BJ (cell line): ENCODE results near the gene HAUS5. TPM values are rescaled to one million over a fixed set of nuclear protein-coding genes. Genes with fewer than 3 reads are reported as not detected.
A peak's percentile ranks its signal among the peaks of the same experiment; 100 is the strongest.

Source experiments
- CTCF ChIA-PET: fragments of 350-600 bp; formaldehyde crosslinking; extraction: SDS; loops from one replicate; lab custom pipeline; 2021; ENCODE audit warnings: antibody characterized with exemption, inconsistent platforms; lab: Yijun Ruan, JAX
- POLR2A ChIA-PET: fragments of 300-600 bp; sonication (Branson Sonifier 250); formaldehyde crosslinking; extraction: SDS; loops from one replicate; lab custom pipeline; 2021; ENCODE audit warnings: antibody characterized with exemption; lab: Charles Lee
- DNase-seq: peaks from one replicate; pipeline ENCODE4 v3.0.0-alpha.2; 2011; ENCODE audit warnings: low read depth
- H3K27me3 ChIP-seq: 2 replicates; pipeline ENCODE4 v1.6.0; 2011; ENCODE audit warnings: low read length; ENCODE audit not compliant: control insufficient read depth, insufficient read depth
- H3K36me3 ChIP-seq: 2 replicates; pipeline ENCODE4 v1.5.1; 2011; ENCODE audit warnings: low read length; ENCODE audit not compliant: control insufficient read depth, insufficient read depth
- H3K4me3 ChIP-seq: 2 replicates; pipeline ENCODE4 v1.5.1; 2011; ENCODE audit warnings: low read depth, mild to moderate bottlenecking, control low read depth, low read length
- CTCF ChIP-seq: IDR thresholded peaks from 2 replicates; pipeline ENCODE4 v1.5.1; 2011; ENCODE audit warnings: low read depth, mild to moderate bottlenecking, control low read depth, inconsistent platforms, low read length, moderate library complexity; ENCODE audit not compliant: insufficient read depth
- polyA minus RNA-seq: library from RNA; depleted of rRNA, polyadenylated mRNA; stranded (reverse); fragments of >200 nt; gene quantifications from 2 replicates; pipeline ENCODE4 v1.2.3, GENCODE V29; 2011; rRNA and poly(A)+ RNA removed
- polyA plus RNA-seq: library from polyadenylated mRNA; depleted of rRNA; stranded (reverse); fragments of >200 nt; gene quantifications from 2 replicates; pipeline ENCODE4 v1.2.3, GENCODE V29; 2011; rRNA removed

HAUS5 gene
- polyA plus RNA-seq (2.3 and 3.9 TPM in 2 replicates), polyA minus RNA-seq (1.8 and 2.1 TPM in 2 replicates)

- 0 out of 2 replicates have a peak, but pooled peaks cover 1% of the 10 kb centered on the region for H3K27me3 ChIP-seq
- DNase-seq, result peak; percentile 19
- no peak for TF ChIP-seq CTCF
- H3K36me3 ChIP-seq, result no peaks in the 10 kb centered on the region
- H3K4me3 ChIP-seq, result peak within 1 kb of the TSS; percentile 93
- CTCF ChIA-PET, result interaction anchor here (0.9 to 1.6 kb wide), 3 partner anchors 16 to 260 kb away, joined by 3 to 5 read pairs (median 4); no protein-coding TSS in a partner anchor
- POLR2A ChIA-PET, result no interaction called here
Observed at GRCh38 chr19:35612559-35613321, at the start of gene HAUS5. Gene HAUS5 (plus strand): TSS chr19:35612735. CDS start chr19:35612795, 60 bp downstream.

GRCh38 chr19:35562776-35563175 is 49.8 kb upstream of the HAUS5 start:
- Histone ChIP-seq H3K27me3 (peaks cover 13% of the 10 kb centered on the region), H3K4me3 (no peak overlapping the region), H3K36me3 (no peaks in the 10 kb centered on the region)
- CTCF ChIA-PET, result interaction anchor here (0.7 kb wide), 1 partner anchor 35 kb away, joined by 3 read pairs; no protein-coding TSS in a partner anchor
- no peak for TF ChIP-seq CTCF
- POLR2A ChIA-PET, result no interaction called here
- DNase-seq, result no peak

- ChIA-PET POLR2A (no interaction called here), CTCF (interaction anchor here (0.7 kb wide), 1 partner anchor 35 kb away, joined by 3 read pairs; no protein-coding TSS in a partner anchor)
- no peak for TF ChIP-seq CTCF
- H3K4me3 ChIP-seq, result no peak within 1 kb of the TSS
- no peaks in the 10 kb centered on the region for H3K36me3 ChIP-seq
- no peak for DNase-seq
- peaks cover 13% of the 10 kb centered on the region for H3K27me3 ChIP-seq
Observed at GRCh38 chr19:35563207-35563829, 49.2 kb upstream of the HAUS5 start, which contains the start of gene ATP4A. Gene ATP4A (minus strand): TSS chr19:35563658. CDS start chr19:35563629, 29 bp downstream.

GRCh38 chr19:35565016-35565856 is 47.3 kb upstream of the HAUS5 start:
- Histone ChIP-seq H3K27me3 (peaks cover 5% of the 10 kb centered on the region; the same call in 1 of the 2 replicates), H3K36me3 (no peaks in the 10 kb centered on the region), H3K4me3 (no peak overlapping the region)
- ChIA-PET POLR2A (no interaction called here), CTCF (interaction anchor here (1.3 to 1.6 kb wide), 2 partner anchors 9 to 15 kb away, joined by 3 to 7 read pairs; no protein-coding TSS in a partner anchor)
- no peak for TF ChIP-seq CTCF
- DNase-seq, result no peak
